ENCODE measurements around the gene ADH1C.

GRCh38 chr4:99379571-99379970 is 27.0 kb upstream of the ADH1C start:
- TF ChIP-seq CTCF (IDR thresholded peaks at IDR 0.05) (no peak), POLR2AphosphoS5 (IDR thresholded peaks at IDR 0.05) (no peak)
